Measurements from ENCODE around the gene TMEM132D.

DNA sequence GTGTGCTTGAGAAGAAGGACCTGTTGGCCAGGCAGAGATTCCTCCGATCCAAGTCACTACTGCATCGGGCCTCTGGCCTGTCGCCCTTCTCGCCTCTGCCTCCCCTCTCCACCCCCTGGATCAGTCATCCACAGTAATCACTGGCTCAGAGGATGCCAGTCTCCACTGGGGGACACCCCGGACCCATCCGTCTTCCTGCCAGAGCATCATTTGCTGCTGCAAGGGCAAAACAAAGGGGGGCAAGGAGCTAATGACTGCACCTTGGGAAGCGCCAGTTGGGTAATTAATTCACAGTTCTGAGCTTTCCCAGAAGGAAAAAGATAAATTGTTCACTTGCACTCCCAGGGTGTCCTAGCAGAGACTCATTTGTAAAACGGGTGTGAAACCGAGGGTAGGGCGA is 835.1 kb downstream of the TMEM132D start:
- TF ChIP-seq, protein P1, sequence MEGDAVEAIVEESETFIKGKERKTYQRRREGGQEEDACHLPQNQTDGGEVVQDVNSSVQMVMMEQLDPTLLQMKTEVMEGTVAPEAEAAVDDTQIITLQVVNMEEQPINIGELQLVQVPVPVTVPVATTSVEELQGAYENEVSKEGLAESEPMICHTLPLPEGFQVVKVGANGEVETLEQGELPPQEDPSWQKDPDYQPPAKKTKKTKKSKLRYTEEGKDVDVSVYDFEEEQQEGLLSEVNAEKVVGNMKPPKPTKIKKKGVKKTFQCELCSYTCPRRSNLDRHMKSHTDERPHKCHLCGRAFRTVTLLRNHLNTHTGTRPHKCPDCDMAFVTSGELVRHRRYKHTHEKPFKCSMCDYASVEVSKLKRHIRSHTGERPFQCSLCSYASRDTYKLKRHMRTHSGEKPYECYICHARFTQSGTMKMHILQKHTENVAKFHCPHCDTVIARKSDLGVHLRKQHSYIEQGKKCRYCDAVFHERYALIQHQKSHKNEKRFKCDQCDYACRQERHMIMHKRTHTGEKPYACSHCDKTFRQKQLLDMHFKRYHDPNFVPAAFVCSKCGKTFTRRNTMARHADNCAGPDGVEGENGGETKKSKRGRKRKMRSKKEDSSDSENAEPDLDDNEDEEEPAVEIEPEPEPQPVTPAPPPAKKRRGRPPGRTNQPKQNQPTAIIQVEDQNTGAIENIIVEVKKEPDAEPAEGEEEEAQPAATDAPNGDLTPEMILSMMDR (IDR thresholded peaks at IDR 0.05), result no peak
- no peak for TF ChIP-seq POLR2A (IDR thresholded peaks at IDR 0.05)
